ENCODE data around the gene CNTN1.

- TF ChIP-seq CTCF (IDR thresholded peaks at IDR 0.05), result no peak
- TF ChIP-seq POLR2A (IDR thresholded peaks at IDR 0.05), result no peak
Observed at GRCh38 chr12:41076114-41076513, 383.9 kb downstream of the CNTN1 start.
